Stomach (tissue), 9 donors: ENCODE measurements around the gene PPAN. TPM values are rescaled to one million over a fixed set of nuclear protein-coding genes. Genes with fewer than 3 reads are reported as not detected.

ENCODE experiments used
- DNase-seq, 2 donors: peaks; one replicate each; pipeline versions ENCODE4 v3.0.0 to v3.0.0-alpha.2; 2013 to 2019
- H3K27ac ChIP-seq, 5 donors: fragments of 200-600 bp in 4 of 5; sonication (generic) in 4 of 5; one replicate each; pipeline ENCODE4 v1.5.1; 2013 to 2019; ENCODE audit warnings: mild to moderate bottlenecking in 1 of 5, moderate library complexity in 1 of 5
- H3K27me3 ChIP-seq, 3 donors: fragments of 200-600 bp; sonication (generic); one replicate each; pipeline ENCODE4 v1.5.1; 2017 to 2019; ENCODE audit warnings: mixed run types in 1 of 3
- H3K36me3 ChIP-seq, 4 donors: fragments of 200-600 bp; sonication (generic); 1 replicate in 3 of 4; 2 replicates in 1 of 4; pipeline ENCODE4 v1.5.1; 2016 to 2019
- H3K4me1 ChIP-seq, 4 donors: fragments of 200-600 bp; sonication (generic); one replicate each; pipeline ENCODE4 v1.5.1; 2016 to 2019
- H3K4me3 ChIP-seq, 4 donors: fragments of 200-600 bp; sonication (generic) in 3 of 4; one replicate each; pipeline ENCODE4 v1.5.1; 2016 to 2019; ENCODE audit warnings: mild to moderate bottlenecking in 1 of 4
- H3K9me3 ChIP-seq, 4 donors: fragments of 200-600 bp; sonication (generic); one replicate each; pipeline ENCODE4 v1.5.1; 2016 to 2019
- CTCF ChIP-seq, 7 experiments: fragments of 450-650 bp in 4 of 7; fragments of 200-600 bp in 3 of 7; sonication (generic) in 3 of 7; IDR thresholded peaks; one replicate each; pipeline ENCODE4 v1.5.1; 2016 to 2019; ENCODE audit warnings: antibody characterized with exemption in 7 of 7, control low read depth in 2 of 7, mild to moderate bottlenecking in 1 of 7
- EP300 ChIP-seq: sonication (generic); formaldehyde crosslinking; IDR thresholded peaks from one replicate; pipeline ENCODE4 v1.6.1; 2017; ENCODE audit warnings: antibody characterized with exemption
- POLR2A ChIP-seq, 4 donors: fragments of 450-650 bp; IDR thresholded peaks; one replicate each; pipeline ENCODE4 v1.6.1; 2016; ENCODE audit warnings: antibody characterized with exemption in 4 of 4, control low read depth in 2 of 4, mild to moderate bottlenecking in 1 of 4, moderate library complexity in 1 of 4
- POLR2AphosphoS5 ChIP-seq, 3 donors: sonication (generic); formaldehyde crosslinking; IDR thresholded peaks; one replicate each; pipeline ENCODE4 v1.6.1; 2016; ENCODE audit warnings: antibody characterized with exemption in 3 of 3
- whole genome bisulfite sequencing, 5 donors: extraction: QIAGEN DNeasy Blood & Tissue Kit in 3 of 5; methylation state at CpG; one replicate each; pipeline versions ENCODE4 v1.1.5 to v1.1.7; 2013 to 2018; 5-methylcytosine and 5-hydroxymethylcytosine counted together
- intact Hi-C: fragments of 100-400 bp; cut with DNase I; formaldehyde crosslinking; loops from one replicate; pipeline ENCODE4 v1.15.1; 2023; ENCODE audit warnings: low total_unique reads
- polyA plus RNA-seq, 3 donors: library from polyadenylated mRNA; stranded (reverse); fragments of 200-250 nt; gene quantifications; one replicate each; pipeline ENCODE4 v1.2.3, GENCODE V29; 2013
- total RNA-seq, 5 donors: library from RNA; depleted of rRNA; stranded (reverse); fragments of >200 nt; gene quantifications; one replicate each; pipeline versions ENCODE4 v1.1.0 to v1.2.3, GENCODE V29; 2014 to 2016
- donor health status: healthy with polysubstance abuse.
- donor health status: Bipolar disorder and iron deficiency.
- donor health status: healthy.

Gene PPAN
- total and polyA plus RNA-seq, 8 donors: 1.2 to 52.3 (median 34.7) TPM

GRCh38 chr19:10120538-10121189 lies 14.5 kb downstream of the PPAN start:
- H3K4me1 ChIP-seq: peaks cover 17 to 47% (median 29%) of the 10 kb centered on the region in 4 donors
- peaks cover 29 to 43% (median 31%) of the 10 kb centered on the region in 4 donors for H3K36me3 ChIP-seq
- peak overlapping the region; percentile 48 to 86 (median 79) for H3K27ac ChIP-seq
- no peak for DNase-seq
- TF ChIP-seq EP300 (no peak), CTCF (IDR thresholded peaks at IDR 0.05) (no peak), POLR2AphosphoS5 (IDR thresholded peaks at IDR 0.05) (no peak), POLR2A (IDR thresholded peaks at IDR 0.05) (no peak)
- WGBS, 5 donors: 62 to 77% (median 69%) methylated on average over 9 of the region's 9 CpGs
- no peaks in the 10 kb centered on the region for H3K27me3 ChIP-seq
- H3K9me3 ChIP-seq: no peaks in the 10 kb centered on the region
- peak overlapping the region in 1 of 4 donors; percentile 97 for H3K4me3 ChIP-seq
- intact Hi-C loops: no loop called here

GRCh38 chr19:10122045-10122444 lies 15.9 kb downstream of the PPAN start:
- Histone ChIP-seq H3K36me3 (peaks cover 16 to 32% (median 18%) of the 10 kb centered on the region in 4 donors), H3K4me1 (peaks cover 17 to 41% (median 27%) of the 10 kb centered on the region in 4 donors), H3K9me3 (no peaks in the 10 kb centered on the region), H3K27ac (peak overlapping the region in 4 of 5 donors; percentile 27 to 86 (median 79)), H3K27me3 (no peaks in the 10 kb centered on the region), H3K4me3 (no peak overlapping the region)
- TF ChIP-seq POLR2A (IDR thresholded peaks at IDR 0.05) (no peak), POLR2AphosphoS5 (IDR thresholded peaks at IDR 0.05) (peak in 2 of 3 donors; percentile 6 to 15)
- DNase-seq: no peak
- WGBS, 5 donors: 28 to 65% (median 62%) methylated on average over 6 of the region's 6 CpGs
- intact Hi-C loops: no loop called here

GRCh38 chr19:10124429-10124828 lies 18.3 kb downstream of the PPAN start:
- 94 to 97% (median 97%) methylated on average over 7 of the region's 7 CpGs for WGBS, 5 donors
- no peaks in the 10 kb centered on the region for H3K27me3 ChIP-seq
- peaks cover 0 to 35% (median 22%) of the 10 kb centered on the region in 4 donors for H3K36me3 ChIP-seq
- no peak for DNase-seq
- no peak overlapping the region for H3K4me3 ChIP-seq
- TF ChIP-seq CTCF (IDR thresholded peaks at IDR 0.05): no peak
- peaks cover 4 to 20% (median 8%) of the 10 kb centered on the region in 4 donors for H3K4me1 ChIP-seq
- no peaks in the 10 kb centered on the region for H3K9me3 ChIP-seq
- no peak overlapping the region for H3K27ac ChIP-seq
- intact Hi-C loops: no loop called here

- intact Hi-C loops: no loop called here
- H3K9me3 ChIP-seq: no peaks in the 10 kb centered on the region
- H3K36me3 ChIP-seq: peaks cover 4 to 51% (median 38%) of the 10 kb centered on the region in 4 donors
- WGBS, 5 donors: 74 to 98% (median 90%) methylated on average over 4 of the region's 4 CpGs
- no peaks in the 10 kb centered on the region for H3K27me3 ChIP-seq
- DNase-seq: no peak
- H3K4me3 ChIP-seq: no peak overlapping the region
- H3K27ac ChIP-seq: peak overlapping the region in 1 of 5 donors; percentile 13
- peaks cover 0 to 6% (median 0%) of the 10 kb centered on the region in 4 donors for H3K4me1 ChIP-seq
- TF ChIP-seq CTCF (IDR thresholded peaks at IDR 0.05) (no peak), POLR2AphosphoS5 (IDR thresholded peaks at IDR 0.05) (no peak), POLR2A (IDR thresholded peaks at IDR 0.05) (no peak), EP300 (no peak)
Observed at GRCh38 chr19:10126213-10126639, 20.1 kb downstream of the PPAN start.

- 91 to 96% (median 93%) methylated on average over 7 of the region's 7 CpGs for whole genome bisulfite sequencing, 5 donors
- H3K36me3 ChIP-seq: peaks cover 55 to 100% (median 96%) of the 10 kb centered on the region in 4 donors
- intact Hi-C loops: no loop called here
Observed at GRCh38 chr19:10132905-10133304, 26.7 kb downstream of the PPAN start.

More at GRCh38 chr19:10132905-10133304, 26.7 kb downstream of the PPAN start:
- H3K27ac ChIP-seq: no peak overlapping the region
- no peaks in the 10 kb centered on the region for H3K9me3 ChIP-seq
- no peaks in the 10 kb centered on the region for H3K27me3 ChIP-seq
- no peak for DNase-seq
- TF ChIP-seq EP300: no peak
- TF ChIP-seq POLR2AphosphoS5 (IDR thresholded peaks at IDR 0.05): no peak
- TF ChIP-seq CTCF (IDR thresholded peaks at IDR 0.05): no peak
- no peak for TF ChIP-seq POLR2A (IDR thresholded peaks at IDR 0.05)
- no peaks in the 10 kb centered on the region for H3K4me1 ChIP-seq
- no peak overlapping the region for H3K4me3 ChIP-seq
